GM23338 (cell line): Measurements from ENCODE around the gene UVSSA.

Experiments used
- CTCF ChIP-seq, 2 experiments: fragments of 200-600 bp in 1 of 2; sonication (generic) in 1 of 2; conservative IDR thresholded peaks; 2 replicates each; pipeline versions ENCODE4 v1.5.1 to v1.6.1; 2016 to 2017; ENCODE audit warnings: antibody characterized with exemption in 2 of 2, low read depth in 2 of 2, mild to moderate bottlenecking in 2 of 2, moderate library complexity in 1 of 2
- ETS1 ChIP-seq: IDR thresholded peaks from 2 replicates; pipeline ENCODE4 v1.6.1; 2016; ENCODE audit warnings: antibody characterized with exemption
- EZH2 ChIP-seq: fragments of 200-600 bp; sonication (generic); IDR thresholded peaks from one replicate; pipeline ENCODE4 v1.8.0; 2017; ENCODE audit warnings: antibody characterized with exemption, mild to moderate bottlenecking, low read depth; ENCODE audit not compliant: unreplicated experiment
- JUNB ChIP-seq: IDR thresholded peaks from one replicate; pipeline ENCODE4 v1.6.1; 2016; ENCODE audit warnings: antibody characterized with exemption; ENCODE audit not compliant: unreplicated experiment

- no peak for TF ChIP-seq ETS1
- no peak for TF ChIP-seq EZH2
- no peak for TF ChIP-seq JUNB
- no peak for TF ChIP-seq CTCF (conservative IDR thresholded peaks at IDR 0.05; ENCODE audit: low read depth in 2 of 2)
Measured at GRCh38 chr4:1385373-1386340, 38.6 kb downstream of the UVSSA start.
